Activated CD4-positive, alpha-beta T cell treated with anti-CD3 and anti-CD28 coated beads for 48 hours (primary cell): ENCODE data around the gene TWIST2.

Experiments
- DNase-seq: peaks from one replicate; pipeline ENCODE4 v3.0.0-alpha.2; 2020

TWIST2 gene

GRCh38 chr2:238908960-238909951 is 61.4 kb downstream of the TWIST2 start:
- no peak for DNase-seq

GRCh38 chr2:238910751-238911351 is 63.0 kb downstream of the TWIST2 start:
- DNase-seq, result no peak

- DNase-seq, result no peak
These were observed 63.7 kb downstream of the TWIST2 start for GRCh38 chr2:238911376-238912227.

GRCh38 chr2:238912228-238912915 is 64.5 kb downstream of the TWIST2 start:
- DNase-seq, result no peak

GRCh38 chr2:238912916-238913875 is 65.3 kb downstream of the TWIST2 start:
- DNase-seq, result no peak

GRCh38 chr2:238913931-238914647 is 66.2 kb downstream of the TWIST2 start:
- no peak for DNase-seq

DNA sequence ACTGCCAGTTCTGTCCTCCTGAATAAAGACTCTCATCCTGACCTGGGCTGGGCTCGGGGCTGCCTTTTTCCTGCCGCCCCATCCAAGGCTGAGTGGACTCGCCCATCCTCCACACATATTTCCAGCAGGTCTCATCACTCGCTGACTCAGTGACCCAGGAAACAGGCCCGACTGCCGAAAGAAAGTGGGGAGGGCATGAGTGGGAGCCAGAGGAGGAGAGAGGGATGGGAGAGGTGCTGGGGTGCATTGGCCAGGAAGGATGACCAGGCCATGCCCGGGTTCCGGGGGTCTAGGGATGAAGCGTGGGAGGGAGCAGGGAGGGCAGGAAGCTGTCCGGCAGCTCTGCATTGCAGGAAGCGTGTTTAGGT is 66.7 kb downstream of the TWIST2 start:
- no peak for DNase-seq

DNA sequence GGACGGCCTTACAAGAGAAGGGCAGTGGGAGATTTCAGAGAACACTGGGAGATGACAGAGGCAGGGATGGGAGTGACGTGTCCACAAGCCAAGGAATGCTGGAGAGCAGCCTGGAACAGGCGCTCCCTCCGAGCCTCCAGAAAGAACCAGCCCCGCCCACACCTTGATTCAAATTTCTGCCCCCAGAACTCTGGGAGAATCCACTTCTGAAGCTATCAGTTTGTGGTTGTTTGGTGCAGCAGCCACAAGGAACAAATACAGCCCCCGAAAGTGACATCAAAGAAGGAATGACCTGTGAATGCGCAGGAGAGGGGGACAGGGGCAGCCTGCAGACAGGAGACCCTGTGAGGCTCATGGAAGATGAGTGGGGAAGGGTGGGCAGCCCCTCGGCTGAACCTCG is 67.3 kb downstream of the TWIST2 start:
- no peak for DNase-seq

GRCh38 chr2:238915596-238915995 is 67.7 kb downstream of the TWIST2 start:
- no peak for DNase-seq

GRCh38 chr2:238916176-238916874 is 68.4 kb downstream of the TWIST2 start:
- no peak for DNase-seq

DNA sequence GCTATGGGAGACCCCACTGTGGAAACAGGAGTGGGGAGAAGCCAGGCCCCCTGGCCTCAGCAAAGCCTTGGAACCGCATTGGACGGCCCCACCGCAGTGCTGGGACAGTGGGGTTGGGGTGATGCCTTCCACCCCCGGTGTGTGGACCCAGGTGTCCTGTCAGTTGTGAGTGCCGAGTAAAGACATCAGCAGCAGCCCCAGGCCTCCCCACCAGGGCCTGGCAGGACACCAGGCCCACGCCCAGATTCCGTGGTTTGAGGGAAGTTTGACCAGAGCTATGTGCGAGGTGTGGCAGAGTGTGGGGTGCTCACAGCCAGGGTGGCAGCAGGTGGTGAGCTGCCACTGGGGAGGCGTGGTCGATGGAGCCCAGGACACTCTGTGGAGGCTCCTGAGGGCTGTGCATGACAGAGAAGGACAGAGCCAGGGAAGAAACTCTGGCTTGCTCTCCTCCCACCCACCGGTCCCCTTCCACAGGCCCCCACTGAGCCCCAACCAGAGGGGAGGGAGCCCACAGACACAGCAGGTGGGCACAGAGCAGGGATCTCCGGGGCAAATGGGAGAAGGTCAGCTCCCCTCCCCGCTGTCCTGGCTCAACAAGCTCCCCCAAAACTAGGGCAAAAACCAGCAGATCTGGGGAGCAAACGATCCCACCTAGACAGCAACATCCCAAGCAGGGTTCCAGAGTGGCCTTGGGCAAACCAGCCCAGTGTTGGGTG is 69.1 kb downstream of the TWIST2 start:
- DNase-seq, result no peak

- no peak for DNase-seq
These were observed 71.4 kb downstream of the TWIST2 start for GRCh38 chr2:238919307-238919706.

DNA sequence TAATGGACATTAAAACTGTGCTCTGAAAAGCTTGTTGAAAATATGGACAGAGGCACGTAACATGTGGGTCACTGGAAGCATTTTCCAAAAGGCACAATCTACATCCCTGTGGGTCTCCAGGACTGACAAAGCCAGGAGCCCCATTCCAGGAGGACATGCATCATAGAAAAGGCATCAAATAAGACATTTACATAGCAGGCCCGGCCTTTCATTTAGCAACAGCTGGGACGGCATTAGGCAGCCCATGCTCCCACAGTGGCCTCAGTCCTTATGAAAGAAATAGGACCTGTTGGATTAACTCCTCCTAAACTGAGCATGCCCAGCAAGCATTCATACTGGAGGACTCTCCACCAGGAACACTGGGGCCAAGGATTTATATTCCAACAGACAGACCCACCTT is 72.2 kb downstream of the TWIST2 start:
- no peak for DNase-seq

DNA sequence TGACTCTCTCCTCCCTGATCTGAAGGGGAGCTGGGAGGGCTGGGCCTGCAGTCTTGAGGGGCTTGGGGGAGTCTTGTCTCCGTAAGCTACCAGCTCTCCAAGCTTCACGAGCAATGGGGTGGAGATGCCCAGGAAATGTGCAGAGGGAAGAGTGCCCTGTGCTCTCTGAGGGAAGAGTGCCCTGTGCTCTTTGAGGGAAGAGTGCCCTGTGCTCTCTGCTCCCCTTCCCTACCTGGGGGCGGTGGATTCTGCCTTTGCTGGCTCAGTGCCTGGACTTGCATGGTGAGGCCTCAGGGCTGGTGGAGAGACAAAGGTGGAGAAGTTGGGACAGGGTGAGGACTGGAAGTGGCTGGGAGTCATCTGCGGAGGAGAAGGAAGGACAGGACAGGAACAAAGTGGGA is 72.7 kb downstream of the TWIST2 start:
- no peak for DNase-seq

DNA sequence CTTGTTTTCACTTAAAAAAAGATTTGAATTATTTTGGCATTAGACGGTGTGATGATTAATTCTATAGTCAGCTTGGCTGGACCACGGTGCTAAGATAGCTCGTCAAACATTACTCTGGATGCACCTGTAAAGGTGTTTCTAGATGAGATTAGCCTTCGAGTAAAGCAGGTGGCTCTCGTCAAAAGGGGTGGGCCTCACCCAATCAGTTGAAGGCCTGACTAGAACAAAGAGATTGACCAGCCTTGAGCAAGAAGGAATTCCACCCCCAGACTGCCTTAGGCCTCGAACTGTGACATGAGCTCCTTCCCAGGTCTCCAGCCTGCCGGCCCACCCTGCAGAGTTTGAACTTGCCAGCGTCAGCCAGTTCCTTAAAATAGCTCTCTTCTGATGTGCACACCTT is 73.4 kb downstream of the TWIST2 start:
- no peak for DNase-seq

DNA sequence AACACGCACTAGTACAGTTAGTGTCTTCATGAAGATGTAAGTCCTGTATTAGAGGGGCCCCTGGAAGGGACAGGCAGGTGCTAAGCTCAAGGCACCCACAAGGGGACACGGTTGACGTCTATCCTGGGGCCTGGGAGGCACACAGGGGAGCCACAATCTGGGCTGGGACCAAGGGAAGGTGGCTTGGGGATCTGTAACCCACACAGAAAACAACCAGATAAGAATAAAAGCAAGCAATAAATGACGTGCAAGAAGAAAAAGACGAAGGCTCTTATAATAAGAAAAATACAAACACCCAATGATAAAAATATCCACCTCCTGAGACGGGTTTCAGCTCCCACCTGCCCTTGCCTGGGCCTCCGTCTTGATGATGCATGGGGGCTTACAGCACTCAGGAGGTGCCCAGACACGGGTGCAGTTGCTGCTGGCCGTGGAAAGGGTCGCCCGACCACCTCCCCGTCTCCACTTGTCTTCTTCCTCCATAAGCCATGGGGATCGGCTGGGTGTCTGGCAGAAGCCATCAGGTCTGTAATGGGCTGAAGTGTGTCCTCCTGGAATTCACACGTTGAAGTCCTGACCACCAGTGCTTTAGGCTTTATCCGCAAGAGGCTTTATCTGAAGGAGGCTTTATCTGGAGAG is 73.9 kb downstream of the TWIST2 start:
- DNase-seq, result no peak

DNA sequence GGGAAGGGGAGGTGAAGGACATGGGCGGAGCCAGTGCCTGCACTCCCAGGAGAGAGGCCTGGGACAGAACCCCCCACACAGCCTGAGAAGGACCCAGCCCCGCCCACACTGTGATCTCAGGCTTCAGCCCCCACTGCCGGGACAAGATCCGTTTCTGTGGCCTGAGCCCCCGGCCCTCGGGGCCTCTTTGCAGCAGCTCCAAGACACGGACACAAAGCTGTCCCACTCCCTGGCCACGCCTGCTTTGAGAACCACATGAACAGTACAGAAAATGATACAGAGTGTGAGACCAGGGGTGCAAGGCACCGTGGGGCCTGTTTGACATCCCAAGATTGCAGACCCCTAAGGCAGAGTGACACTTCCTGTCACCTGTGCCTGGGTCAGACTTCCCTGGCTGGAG is 74.5 kb downstream of the TWIST2 start:
- no peak for DNase-seq

DNA sequence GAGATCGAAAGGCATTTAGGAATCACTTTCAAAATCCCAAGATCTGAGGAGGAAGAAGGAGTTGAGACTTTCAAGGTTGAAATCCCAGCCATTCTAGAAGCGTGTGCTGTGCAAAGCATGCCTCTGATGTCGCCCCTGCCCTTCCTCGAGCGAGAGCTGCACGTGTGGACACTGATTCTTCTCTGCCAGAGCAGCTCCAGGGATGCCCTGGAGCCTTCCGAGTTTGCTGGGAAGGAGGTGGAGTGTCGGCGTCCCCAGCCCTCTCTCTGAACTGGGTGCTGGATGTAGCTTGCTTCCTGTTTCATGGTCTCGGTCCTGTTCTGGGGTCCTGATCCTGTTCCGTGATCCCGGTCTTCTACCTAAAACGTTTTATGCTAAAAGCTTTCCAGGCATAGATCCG is 76.1 kb downstream of the TWIST2 start:
- DNase-seq, result no peak

- no peak for DNase-seq
These were observed 76.9 kb downstream of the TWIST2 start for GRCh38 chr2:238924796-238925195.
